ENCODE data around the gene RNPEP.

The RNPEP gene

GRCh38 chr1:202046227-202046626 is 63.8 kb downstream of the RNPEP start:
- peaks cover 3% of the 10 kb centered on the region for H3K27me3 ChIP-seq (ENCODE audit: insufficient read depth, poor library complexity, severe bottlenecking)
- H3K4me3 ChIP-seq (replicated peaks; ENCODE audit: insufficient read depth, low read length): no peak overlapping the region
- no peak for DNase-seq (ENCODE audit: low read depth in 1 of 2, low spot score in 1 of 2)
- H3K27ac ChIP-seq (replicated peaks): no peak overlapping the region
- TF ChIP-seq POLR2AphosphoS5 (IDR thresholded peaks at IDR 0.05; ENCODE audit: low read depth) (no peak), GABPA (IDR thresholded peaks at IDR 0.05; ENCODE audit: low read depth) (no peak), SPI1 (IDR thresholded peaks at IDR 0.05; ENCODE audit: borderline replicate concordance, low read depth) (no peak)
- TF ChIP-seq, protein P1, sequence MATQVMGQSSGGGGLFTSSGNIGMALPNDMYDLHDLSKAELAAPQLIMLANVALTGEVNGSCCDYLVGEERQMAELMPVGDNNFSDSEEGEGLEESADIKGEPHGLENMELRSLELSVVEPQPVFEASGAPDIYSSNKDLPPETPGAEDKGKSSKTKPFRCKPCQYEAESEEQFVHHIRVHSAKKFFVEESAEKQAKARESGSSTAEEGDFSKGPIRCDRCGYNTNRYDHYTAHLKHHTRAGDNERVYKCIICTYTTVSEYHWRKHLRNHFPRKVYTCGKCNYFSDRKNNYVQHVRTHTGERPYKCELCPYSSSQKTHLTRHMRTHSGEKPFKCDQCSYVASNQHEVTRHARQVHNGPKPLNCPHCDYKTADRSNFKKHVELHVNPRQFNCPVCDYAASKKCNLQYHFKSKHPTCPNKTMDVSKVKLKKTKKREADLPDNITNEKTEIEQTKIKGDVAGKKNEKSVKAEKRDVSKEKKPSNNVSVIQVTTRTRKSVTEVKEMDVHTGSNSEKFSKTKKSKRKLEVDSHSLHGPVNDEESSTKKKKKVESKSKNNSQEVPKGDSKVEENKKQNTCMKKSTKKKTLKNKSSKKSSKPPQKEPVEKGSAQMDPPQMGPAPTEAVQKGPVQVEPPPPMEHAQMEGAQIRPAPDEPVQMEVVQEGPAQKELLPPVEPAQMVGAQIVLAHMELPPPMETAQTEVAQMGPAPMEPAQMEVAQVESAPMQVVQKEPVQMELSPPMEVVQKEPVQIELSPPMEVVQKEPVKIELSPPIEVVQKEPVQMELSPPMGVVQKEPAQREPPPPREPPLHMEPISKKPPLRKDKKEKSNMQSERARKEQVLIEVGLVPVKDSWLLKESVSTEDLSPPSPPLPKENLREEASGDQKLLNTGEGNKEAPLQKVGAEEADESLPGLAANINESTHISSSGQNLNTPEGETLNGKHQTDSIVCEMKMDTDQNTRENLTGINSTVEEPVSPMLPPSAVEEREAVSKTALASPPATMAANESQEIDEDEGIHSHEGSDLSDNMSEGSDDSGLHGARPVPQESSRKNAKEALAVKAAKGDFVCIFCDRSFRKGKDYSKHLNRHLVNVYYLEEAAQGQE (IDR thresholded peaks at IDR 0.05; ENCODE audit: insufficient replicate concordance, low read depth): no peak
- TF ChIP-seq, protein P2, sequence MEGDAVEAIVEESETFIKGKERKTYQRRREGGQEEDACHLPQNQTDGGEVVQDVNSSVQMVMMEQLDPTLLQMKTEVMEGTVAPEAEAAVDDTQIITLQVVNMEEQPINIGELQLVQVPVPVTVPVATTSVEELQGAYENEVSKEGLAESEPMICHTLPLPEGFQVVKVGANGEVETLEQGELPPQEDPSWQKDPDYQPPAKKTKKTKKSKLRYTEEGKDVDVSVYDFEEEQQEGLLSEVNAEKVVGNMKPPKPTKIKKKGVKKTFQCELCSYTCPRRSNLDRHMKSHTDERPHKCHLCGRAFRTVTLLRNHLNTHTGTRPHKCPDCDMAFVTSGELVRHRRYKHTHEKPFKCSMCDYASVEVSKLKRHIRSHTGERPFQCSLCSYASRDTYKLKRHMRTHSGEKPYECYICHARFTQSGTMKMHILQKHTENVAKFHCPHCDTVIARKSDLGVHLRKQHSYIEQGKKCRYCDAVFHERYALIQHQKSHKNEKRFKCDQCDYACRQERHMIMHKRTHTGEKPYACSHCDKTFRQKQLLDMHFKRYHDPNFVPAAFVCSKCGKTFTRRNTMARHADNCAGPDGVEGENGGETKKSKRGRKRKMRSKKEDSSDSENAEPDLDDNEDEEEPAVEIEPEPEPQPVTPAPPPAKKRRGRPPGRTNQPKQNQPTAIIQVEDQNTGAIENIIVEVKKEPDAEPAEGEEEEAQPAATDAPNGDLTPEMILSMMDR (IDR thresholded peaks at IDR 0.05; ENCODE audit: insufficient read depth, low read length): no peak

GRCh38 chr1:202046748-202047708 is 64.6 kb downstream of the RNPEP start:
- no peak overlapping the region for H3K4me3 ChIP-seq (replicated peaks; ENCODE audit: insufficient read depth, low read length)
- H3K27me3 ChIP-seq (ENCODE audit: insufficient read depth, poor library complexity, severe bottlenecking): peaks cover 3% of the 10 kb centered on the region
- TF ChIP-seq, protein P1 (IDR thresholded peaks at IDR 0.05; ENCODE audit: insufficient replicate concordance, low read depth): no peak
- no peak for TF ChIP-seq SPI1 (IDR thresholded peaks at IDR 0.05; ENCODE audit: borderline replicate concordance, low read depth)
- TF ChIP-seq POLR2AphosphoS5 (IDR thresholded peaks at IDR 0.05; ENCODE audit: low read depth): no peak
- TF ChIP-seq GABPA (IDR thresholded peaks at IDR 0.05; ENCODE audit: low read depth): no peak
- TF ChIP-seq, protein P2 (IDR thresholded peaks at IDR 0.05; ENCODE audit: insufficient read depth, low read length): no peak
- no peak for DNase-seq (ENCODE audit: low read depth in 1 of 2, low spot score in 1 of 2)
- no peak overlapping the region for H3K27ac ChIP-seq (replicated peaks)

- H3K27ac ChIP-seq (replicated peaks): no peak overlapping the region
- TF ChIP-seq POLR2AphosphoS5 (IDR thresholded peaks at IDR 0.05; ENCODE audit: low read depth) (no peak), SPI1 (IDR thresholded peaks at IDR 0.05; ENCODE audit: borderline replicate concordance, low read depth) (no peak)
- TF ChIP-seq, protein P2 (IDR thresholded peaks at IDR 0.05; ENCODE audit: insufficient read depth, low read length): no peak
- TF ChIP-seq, protein P1 (IDR thresholded peaks at IDR 0.05; ENCODE audit: insufficient replicate concordance, low read depth): no peak
- DNase-seq (ENCODE audit: low read depth in 1 of 2, low spot score in 1 of 2): no peak
- peaks cover 3% of the 10 kb centered on the region for H3K27me3 ChIP-seq (ENCODE audit: insufficient read depth, poor library complexity, severe bottlenecking)
- no peak overlapping the region for H3K4me3 ChIP-seq (replicated peaks; ENCODE audit: insufficient read depth, low read length)
Measured at GRCh38 chr1:202047977-202048376, 65.5 kb downstream of the RNPEP start.

All from HL-60 (cell line).